GM21390 (cell line): ENCODE data around the gene MNX1.

Experiments used
- ATAC-seq: cut with Tn5 transposase; IDR thresholded peaks from one replicate; pipeline ENCODE4 v1.9.1; 2021; ENCODE audit not compliant: unreplicated experiment

Gene MNX1

GRCh38 chr7:157010588-157011332 is at the start of gene MNX1:
MNX1 (minus strand) TSS chr7:157010663; CDS start chr7:157010350, 313 bp downstream.
- peak; percentile 82 for ATAC-seq

- ATAC-seq, result no peak
Measured at GRCh38 chr7:157059534-157059933, 49.1 kb upstream of the MNX1 start.

GRCh38 chr7:157058701-157059100 is 48.2 kb upstream of the MNX1 start:
- no peak for ATAC-seq

- ATAC-seq, result no peak
Measured at GRCh38 chr7:157058068-157058467, 47.6 kb upstream of the MNX1 start.

- ATAC-seq, result no peak
Measured at GRCh38 chr7:157056957-157057902, 46.8 kb upstream of the MNX1 start.

GRCh38 chr7:157056246-157056645 is 45.8 kb upstream of the MNX1 start:
- ATAC-seq, result no peak

- ATAC-seq, result no peak
Measured at GRCh38 chr7:157054927-157055326, 44.5 kb upstream of the MNX1 start.

GRCh38 chr7:157053118-157053517 is 42.7 kb upstream of the MNX1 start:
- no peak for ATAC-seq

GRCh38 chr7:157047148-157047547 is 36.7 kb upstream of the MNX1 start:
- ATAC-seq, result no peak

- ATAC-seq, result no peak
Measured at GRCh38 chr7:157046681-157047080, 36.2 kb upstream of the MNX1 start.

- ATAC-seq, result no peak
Measured at GRCh38 chr7:157044943-157045660, 34.6 kb upstream of the MNX1 start.

GRCh38 chr7:157044147-157044687 is 33.8 kb upstream of the MNX1 start:
- ATAC-seq, result no peak

- ATAC-seq, result no peak
Measured at GRCh38 chr7:157043745-157044144, 33.3 kb upstream of the MNX1 start.

GRCh38 chr7:157041514-157042277 is 31.2 kb upstream of the MNX1 start:
- no peak for ATAC-seq

- ATAC-seq, result no peak
Measured at GRCh38 chr7:157041004-157041403, 30.5 kb upstream of the MNX1 start.

GRCh38 chr7:157037635-157038034 is 27.2 kb upstream of the MNX1 start:
- no peak for ATAC-seq

GRCh38 chr7:157037028-157037427 is 26.6 kb upstream of the MNX1 start:
- ATAC-seq, result no peak

- no peak for ATAC-seq
Measured at GRCh38 chr7:157035979-157036378, 25.5 kb upstream of the MNX1 start.

GRCh38 chr7:157035302-157035701 is 24.8 kb upstream of the MNX1 start:
- no peak for ATAC-seq
